Femur (tissue), 1 donor: ENCODE results near the gene BTG1.

Experiments
- DNase-seq: peaks from one replicate; pipeline ENCODE4 v3.0.0-alpha.2; 2017

The BTG1 gene

DNA sequence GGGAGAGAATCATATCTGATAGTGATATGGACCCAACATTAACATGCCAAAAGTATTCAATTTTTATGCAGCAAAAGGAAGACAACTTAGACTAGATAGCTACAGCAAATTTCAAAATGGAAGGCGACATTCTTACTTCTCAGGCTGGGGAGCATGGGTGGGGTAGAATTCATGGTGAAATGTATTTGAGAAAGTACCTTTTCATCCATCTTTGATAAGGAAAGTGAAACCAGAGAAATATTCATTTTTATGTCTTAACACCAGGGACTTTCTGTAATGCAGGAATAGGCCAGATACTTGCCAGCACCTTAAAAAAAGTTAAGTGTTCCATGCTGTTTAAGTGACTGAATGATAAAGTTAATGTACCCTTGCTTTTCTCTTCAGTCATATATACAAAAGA lies 13.4 kb downstream of the BTG1 start:
- no peak for DNase-seq

DNA sequence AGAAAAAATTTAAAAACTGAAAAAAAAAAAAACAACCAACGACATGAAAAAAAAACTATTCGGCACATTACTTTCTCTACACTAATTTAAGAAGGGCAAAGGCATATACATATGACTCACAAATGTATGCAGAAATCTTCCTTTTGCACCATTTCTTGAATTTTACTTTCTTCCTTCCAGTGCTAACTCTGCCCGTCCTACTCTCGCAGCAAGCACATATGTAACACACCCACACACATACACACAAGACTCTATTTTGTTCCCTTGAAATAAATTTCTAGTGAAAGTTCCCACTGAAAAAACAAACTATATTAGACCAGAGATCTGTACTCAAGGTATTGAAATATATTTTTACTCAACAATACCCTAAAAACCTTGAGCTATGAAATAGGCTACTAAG lies 14.6 kb downstream of the BTG1 start:
- DNase-seq: no peak

DNA sequence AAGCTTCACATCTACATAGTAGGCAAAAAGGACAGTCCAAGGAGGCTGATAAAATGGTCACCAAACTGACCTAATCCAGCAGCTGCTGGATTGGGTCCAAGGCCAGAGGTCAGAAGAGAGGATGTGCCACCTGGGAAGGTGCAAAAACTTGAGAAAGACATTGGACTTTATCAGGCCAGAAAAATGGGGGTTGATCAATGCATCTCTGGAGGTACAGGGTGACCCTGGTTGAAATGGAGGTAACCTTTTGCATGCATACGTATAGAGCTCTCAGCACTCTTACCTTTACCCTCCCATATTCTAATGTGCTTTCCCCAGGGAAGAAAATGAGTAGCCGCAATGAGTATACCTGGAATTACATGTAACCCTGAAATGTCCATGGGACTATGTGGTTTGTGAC lies 16.0 kb downstream of the BTG1 start:
- DNase-seq: no peak

DNA sequence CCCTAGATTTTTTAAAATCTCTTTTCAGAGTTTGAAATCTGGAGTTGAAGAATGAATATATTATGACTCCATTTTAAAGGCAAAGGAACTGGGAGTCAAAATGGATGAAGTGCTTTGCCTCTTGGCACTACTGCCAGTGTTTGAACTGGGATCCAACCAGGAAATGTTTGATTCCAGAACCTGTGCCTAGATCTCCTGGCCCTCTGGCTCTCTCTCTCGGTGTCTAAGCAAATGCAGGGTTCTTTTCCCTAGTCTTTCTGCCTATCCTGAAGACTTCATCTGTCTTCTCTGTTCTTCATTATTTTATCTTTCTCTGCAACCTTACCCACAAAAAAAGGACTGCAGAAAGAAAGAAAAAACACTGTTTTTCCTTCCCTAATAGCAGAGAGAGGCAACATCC lies 17.0 kb downstream of the BTG1 start:
- DNase-seq: no peak

DNA sequence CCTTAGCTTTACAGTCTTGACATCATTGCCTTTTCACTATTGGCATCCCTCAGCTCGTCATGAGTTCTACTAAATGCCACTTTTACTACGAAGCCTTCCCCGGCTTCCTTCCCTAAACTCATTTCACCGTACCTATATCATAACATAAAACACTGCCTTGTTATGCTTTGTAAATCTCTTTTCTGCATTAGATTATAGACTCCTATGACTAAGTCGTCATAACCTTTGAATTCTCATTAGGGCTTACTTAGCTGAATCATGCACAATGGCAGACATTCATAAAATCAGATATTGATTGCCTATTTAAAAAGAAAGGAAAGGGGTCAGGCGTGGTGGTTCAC lies 21.0 kb downstream of the BTG1 start:
- DNase-seq: no peak

DNA sequence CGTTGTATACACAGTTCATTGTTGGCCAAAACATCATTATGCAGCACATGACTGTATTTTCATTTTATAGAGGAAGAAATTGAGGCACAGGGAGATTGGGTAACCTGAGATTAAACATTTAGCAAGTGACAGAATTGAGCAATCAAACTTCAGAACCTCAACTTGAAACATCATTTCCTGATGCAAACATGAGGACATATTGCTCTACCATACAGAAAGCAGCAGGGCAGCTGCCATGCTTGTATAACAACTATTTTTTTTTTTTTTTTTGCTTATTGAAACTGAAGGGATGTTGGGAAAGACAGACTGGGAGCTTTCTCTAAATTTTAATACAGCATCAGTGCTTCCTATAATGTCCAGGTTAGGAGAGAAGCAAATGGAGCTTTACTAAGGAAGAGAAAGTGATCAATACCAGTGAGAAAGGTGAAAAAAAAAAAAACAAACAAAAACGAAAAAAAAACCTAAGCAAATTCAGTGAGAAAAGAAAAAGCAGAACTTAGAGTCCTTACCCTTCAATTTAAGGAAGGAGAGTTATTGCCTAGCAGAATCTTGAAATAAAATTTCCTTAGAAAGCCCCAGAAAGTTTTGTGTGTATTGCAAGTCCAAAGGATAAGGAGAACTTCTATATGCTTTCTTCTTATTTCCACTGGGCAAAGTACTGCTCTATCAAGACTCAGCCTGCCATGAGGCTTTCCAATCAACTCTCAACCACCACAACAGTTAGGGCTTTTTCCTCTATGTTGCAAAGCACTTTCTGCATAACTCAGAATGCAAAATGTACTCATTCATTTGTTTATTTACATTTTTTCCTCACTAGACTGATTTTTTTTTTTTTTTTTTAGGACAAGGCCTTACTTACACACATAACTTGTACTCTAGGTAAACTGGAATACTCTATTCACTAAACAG lies 21.6 kb downstream of the BTG1 start:
- DNase-seq: no peak

DNA sequence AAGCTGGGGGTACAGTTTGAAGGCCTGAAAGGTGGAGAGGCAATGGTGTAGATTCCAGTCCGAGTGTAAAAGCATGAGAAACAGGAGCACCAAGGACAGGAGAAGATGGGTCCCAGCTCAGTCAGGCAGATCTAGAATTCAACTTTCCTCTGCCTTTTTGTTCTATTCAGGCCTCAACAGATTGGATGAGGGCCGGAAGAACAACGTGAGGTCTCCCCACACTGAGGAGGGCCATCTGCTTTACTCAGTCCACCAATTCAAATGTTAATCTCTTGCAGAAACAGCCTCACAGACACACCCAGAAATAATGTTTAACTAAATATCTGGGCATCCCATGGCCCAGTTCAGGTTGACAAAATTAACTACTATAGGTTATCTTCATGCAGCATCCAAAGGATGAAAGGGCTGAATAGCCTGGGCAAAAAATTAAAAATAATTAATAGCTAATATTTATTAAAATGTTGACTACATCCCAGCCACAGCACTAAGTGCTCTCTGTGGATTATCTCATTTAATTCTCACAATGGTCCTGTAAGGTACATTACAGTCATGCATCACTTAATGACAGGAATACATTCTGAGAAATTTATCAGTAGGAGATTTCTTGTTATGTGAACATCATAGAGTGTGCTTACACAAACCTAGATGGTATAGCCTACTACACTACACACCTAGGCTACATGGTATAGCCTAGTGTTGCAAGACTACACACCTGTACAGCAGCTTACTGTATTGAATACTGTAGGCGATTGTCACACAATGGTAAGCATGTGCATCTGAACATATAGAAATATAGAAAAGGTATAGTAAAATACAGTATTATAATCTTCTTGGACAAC lies 22.5 kb downstream of the BTG1 start:
- no peak for DNase-seq

DNA sequence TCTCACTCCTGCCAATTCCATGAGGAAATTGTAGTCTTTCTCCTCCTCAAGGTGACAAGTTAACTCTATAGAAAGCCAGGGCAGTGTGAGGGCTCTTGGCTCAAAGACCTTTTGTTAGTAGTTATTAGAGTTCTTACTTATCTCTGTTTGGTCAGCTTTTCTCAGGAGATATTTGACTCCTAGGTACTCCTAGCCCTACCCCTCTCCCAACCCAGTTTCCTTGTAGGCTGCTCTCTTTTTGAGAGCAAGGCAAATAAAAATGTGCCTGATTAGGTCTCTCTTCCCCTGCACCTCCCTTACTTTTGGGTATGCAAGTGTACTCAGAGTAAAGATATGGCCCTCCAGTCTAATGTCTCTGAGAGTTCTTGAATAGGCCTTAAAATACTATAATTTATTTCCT lies 23.8 kb downstream of the BTG1 start:
- DNase-seq: no peak

DNA sequence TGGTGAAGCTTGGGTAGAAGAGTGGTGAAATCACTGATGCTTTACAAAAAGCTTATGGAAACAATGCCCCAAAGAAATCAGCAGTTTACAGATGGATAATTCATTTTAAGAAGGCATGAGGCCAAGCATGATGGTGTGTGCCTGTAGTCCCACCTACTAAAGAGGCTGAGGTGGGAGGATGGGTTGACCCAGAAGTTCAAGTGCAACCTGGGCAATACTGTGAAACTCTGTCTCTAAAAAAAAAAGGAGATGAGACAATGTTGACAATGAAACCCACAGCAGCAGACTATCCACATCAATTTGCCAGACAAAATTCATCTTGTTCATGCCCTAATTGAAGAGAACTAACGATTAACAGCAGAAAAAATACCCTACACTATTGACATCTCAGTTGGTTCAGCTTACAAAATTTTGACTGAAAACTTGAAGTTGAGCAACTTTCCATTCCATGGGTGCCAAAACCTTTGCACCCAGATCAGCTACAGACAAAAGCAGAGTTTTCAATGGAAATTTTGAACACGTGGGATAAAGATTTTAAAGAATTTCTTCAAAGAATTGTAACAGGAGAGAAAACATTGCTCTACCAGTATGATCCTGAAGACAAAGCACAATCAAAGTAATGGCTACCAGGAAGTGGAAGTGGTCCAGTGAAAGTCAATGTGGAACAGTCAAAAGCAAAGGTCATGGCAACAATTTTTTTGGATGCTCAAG lies 26.7 kb downstream of the BTG1 start:
- no peak for DNase-seq

DNA sequence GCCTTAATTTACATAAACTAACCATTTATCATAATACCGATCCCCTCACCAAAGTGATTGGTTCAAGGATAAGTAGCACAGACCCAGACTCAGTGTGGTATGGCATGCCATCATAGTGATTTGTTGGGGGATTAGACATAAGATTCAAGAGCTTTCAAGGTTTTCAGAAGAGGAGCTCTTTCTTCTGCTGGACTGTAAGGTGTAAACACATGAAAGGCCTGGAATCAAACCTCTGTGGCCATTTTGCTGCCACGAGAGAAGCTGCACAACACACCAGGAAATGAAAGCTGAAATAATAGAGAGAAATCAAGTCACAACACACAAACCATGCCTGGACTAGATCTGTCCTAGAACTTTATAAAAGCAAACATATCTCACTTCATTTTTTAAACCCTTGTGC lies 30.8 kb downstream of the BTG1 start:
- DNase-seq: no peak

DNA sequence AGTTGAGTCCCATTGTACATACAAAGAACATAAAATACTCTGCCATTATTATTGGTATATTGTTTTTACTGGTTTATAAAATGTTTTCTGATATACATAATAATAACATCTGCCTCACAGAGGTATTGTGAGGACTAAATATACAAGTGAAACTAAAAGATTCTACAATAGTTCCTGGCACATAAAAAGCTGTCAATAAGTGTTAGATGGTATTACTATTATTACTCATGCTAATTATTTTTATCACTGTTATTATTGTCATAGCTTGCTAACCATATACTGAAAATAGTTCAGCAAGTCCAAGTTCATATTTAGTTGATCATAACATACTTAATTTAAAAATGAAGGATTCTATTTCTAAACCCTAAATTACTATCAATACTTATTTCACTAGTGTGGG lies 34.4 kb downstream of the BTG1 start:
- DNase-seq: no peak

DNA sequence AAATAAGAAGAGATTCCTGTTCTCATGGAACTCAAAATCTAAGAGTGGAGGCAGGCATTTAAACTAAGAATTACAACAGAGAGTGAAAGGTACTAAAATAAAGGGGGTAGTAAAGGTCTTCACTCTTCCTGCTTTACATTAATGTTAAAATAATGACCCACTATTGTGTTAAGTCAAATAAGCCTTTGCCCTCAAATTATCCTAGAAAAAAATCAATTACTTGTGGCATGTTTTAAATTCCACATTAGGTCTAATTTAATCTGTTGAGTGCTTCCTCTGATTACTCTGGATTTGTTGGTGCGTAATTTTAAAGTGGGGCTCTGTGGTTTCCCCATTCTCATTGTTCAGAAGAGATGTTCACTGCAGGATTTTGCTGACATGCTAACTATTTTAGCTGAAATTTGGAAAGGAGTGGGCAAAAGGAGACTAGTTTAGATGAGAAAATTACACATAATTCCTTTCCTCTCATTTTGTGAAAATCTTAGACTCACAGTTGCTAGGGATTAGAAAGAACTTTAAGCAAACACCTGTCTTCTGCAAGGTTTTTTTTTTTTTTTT lies 35.5 kb downstream of the BTG1 start:
- DNase-seq: no peak

DNA sequence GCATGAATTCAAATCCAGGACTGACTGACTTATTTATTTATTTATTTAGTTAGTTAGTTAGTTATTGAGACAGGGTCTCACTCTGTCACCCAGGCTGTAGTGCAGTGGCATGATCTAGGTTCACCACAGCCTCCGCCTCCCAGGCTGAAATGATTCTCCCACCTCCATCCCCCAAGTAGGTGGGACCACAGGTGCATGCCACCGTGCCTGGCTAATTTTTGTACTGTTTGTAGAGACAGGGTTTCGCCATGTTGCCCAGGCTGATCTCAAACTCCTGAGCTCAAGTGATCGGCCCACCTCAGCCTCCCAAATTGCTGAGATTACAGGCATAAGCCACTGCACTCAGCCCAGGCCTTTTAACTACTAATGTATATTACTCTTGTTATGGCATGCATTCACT lies 36.0 kb downstream of the BTG1 start:
- no peak for DNase-seq

DNA sequence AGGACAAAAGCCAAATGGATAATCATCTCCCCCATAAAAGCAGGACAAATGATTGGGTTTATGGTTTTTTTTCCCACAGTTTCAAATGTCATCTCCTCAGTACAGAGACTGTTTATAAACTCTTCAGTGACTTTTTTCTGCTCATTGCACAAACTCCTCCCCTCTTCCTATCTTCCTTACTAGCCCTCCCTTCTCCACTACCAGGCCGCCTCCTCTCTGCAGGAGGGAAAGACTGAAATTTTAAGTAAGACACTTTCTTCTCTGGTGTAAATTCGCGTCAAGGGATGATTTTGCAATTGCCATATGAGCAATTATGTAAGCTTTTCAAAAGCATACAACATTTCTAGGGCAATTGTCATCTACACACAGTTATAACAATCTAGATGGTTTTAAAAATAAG lies 37.0 kb downstream of the BTG1 start:
- no peak for DNase-seq

DNA sequence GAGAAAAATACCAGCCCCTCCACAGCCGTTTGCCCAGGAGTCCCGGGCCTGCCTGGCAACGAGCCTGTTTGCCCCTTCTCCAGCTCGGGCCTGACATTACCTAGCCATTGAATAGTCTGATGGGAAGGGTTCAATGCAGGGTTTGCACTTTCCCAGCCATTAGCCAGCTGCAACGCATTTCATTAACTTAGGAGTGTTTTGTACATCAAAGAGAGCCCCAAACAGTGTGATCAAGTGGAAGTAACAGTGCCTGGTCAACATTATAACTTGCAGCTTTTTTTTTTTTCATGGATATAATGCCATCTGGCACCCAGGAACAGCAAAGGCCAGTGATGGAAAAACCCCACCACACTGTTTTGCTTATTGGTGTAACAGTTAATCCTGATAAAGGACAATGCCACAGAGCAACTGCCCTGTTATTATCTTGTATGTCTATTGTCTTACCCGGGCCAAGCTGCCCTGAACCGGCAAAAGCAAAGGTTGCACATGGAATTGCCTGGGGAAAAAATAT lies 38.0 kb downstream of the BTG1 start:
- DNase-seq: no peak

DNA sequence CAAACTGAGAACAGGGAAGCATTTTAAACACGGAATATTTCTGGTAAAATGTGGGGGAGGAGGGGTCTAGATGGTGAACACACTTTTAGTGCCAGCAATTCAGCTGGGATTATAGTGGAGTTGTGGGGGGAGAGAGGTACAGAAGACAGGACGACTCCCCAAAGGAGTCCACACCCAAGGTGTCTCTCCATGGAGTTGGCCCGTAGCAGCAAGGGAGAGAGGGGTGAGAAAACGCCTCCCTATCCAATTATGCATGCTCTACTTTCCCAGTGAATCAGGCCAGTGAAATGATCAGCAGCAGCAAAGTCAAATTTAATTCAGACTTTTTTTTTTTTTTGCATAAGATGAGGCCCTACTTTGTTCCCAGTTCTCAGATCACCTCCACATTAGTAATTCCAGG lies 38.6 kb downstream of the BTG1 start:
- DNase-seq: no peak

DNA sequence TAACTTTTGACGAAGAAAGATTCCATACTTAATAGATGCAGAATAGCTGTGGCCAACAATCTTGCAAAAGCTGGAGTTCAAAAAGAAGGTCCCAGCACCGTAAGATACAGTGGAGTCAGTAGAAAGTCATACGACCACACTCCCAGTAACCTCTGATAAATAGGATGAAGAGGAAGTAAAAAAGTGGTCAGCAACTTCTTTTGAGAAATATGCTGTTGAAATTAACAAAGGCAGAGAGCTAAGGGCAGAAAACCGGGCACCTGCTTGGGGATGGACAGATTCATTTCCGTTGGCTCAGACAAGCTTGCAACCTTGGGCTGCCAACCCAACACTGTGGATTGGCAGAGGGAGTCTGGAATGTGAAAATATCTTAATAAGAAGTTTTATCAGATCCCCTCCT lies 40.0 kb downstream of the BTG1 start:
- no peak for DNase-seq

DNA sequence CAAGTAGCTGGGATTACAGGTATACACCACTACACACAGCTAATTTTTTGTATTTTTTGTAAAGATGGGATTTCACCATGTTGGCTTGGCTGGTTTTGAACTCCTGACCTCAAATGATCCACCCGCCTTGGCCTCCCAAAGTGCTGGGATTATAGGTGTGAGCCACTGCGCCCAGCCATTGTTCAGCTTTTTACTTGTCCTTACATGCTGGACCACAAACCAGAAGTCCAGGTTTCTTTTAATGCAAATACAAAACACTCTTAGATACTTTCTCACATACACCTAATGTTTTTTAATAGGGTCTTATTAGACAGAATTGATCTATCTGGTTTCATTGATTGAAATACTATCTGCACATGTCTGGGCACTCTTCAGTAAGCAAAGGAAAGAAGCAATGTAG lies 40.5 kb downstream of the BTG1 start:
- no peak for DNase-seq

DNA sequence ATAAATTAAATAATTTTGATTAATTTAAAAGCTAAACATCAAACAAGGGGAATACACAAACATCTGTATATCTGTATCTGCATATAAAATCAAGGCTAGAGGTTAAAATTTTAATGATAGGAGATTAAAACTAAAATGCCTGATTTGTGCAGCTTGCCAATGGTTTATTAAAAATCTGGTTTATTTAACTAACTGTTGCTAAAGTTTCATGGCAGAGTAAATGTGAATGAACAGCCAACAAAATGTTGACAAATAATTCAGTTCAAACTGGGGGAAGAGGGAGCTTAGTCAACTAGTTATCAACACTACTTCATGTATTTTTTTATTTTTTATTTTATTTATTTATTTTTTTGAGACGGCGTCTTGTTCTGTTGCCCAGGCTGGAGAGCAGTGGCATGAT lies 43.0 kb downstream of the BTG1 start:
- no peak for DNase-seq

DNA sequence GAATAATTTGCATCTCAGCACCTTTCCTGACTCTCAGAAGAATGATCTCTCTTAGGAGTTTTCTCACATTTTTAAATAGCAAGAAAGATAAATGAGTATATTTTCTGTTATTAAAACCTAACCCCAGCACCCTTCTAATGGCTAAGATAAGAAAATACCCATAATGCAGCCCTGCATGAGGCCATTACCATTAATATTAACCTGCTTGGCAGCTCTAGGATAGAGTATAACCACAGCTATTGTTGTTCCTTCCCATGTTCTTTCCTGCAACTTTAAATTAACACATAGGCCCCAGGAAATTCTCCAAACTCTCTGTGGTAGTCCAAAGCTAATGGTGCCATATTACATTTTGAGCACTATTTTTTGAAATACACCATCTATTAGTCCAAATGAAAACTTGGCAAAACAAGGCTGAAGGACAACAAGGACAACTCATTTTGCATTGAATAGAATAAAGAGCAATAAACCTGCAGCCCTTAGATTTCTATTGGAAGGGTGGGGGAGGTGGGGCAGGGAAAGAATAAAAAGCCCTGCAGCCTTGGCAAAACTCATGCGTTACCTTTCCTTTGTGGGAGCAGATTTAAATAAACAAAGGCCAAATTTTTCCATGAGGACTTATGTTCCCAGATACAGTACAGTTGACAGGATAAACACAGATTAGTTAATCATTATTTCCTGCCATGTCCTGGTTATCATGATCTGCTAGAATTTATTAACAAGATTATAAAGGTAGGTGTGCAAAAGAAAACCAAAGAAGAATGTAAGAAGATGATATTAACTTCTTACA lies 46.9 kb downstream of the BTG1 start:
- DNase-seq: no peak

DNA sequence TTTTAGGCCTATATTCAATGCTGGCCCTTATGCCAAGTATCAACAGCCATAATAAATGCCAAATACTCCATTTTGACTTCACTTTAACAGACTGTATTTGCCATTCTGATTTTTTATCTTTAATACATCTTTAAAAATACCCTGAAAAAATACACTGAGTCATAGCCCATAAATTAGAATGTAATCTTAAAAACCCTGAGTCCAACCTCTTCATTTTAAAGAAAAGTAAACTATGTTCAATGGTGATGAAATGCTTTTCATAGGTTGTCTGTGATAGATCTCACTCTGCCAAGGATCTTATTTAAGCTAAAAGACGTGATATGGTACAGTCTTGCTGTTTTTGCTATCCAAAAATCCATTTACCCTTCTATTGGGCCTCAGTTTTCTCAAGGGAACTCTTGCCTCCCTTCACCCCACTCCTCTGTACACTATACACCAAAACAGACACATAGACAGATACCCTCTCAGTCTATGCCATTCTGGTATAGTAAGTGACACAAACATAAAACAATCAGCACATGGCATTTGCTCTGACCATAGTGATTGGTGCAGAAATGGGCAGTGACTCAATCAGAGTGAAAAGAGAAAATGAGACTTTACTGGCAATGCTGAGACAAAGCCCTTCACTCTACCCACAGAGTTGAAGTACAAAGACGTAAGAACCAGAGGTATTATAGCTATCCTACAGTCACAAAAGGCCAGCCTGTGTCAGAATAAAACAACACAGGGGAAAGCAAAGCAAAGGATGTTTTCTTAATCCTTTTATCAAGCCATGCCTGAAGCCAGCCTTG lies 49.1 kb downstream of the BTG1 start:
- DNase-seq: no peak
